ENCODE data around the gene FNIP2.
"Not testable (repeated sequence)": the region's sequence is repeated elsewhere in the genome, so short reads cannot be mapped to it uniquely, and the experiment has no call there.

The FNIP2 gene

DNA sequence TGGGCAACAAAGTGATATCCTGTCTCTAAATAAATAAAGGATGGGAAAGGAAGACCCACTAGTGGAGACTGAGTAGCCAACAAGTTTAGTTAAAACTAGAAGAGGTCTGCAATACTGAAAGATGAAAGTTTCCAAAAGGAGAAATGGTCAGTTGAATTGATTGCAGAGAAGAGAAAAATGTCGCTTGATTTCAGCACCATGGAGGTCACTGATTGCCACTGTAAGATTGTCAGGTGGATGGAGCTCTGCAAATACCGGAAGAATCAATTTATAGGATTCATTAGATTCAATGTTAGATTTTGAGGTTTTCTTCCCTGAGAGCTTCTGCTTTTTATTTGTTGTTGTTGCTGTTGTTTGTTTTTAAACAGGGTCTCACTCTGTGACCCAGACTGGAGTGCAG is 5.4 kb upstream of the FNIP2 start:
- no peak for DNase-seq

DNA sequence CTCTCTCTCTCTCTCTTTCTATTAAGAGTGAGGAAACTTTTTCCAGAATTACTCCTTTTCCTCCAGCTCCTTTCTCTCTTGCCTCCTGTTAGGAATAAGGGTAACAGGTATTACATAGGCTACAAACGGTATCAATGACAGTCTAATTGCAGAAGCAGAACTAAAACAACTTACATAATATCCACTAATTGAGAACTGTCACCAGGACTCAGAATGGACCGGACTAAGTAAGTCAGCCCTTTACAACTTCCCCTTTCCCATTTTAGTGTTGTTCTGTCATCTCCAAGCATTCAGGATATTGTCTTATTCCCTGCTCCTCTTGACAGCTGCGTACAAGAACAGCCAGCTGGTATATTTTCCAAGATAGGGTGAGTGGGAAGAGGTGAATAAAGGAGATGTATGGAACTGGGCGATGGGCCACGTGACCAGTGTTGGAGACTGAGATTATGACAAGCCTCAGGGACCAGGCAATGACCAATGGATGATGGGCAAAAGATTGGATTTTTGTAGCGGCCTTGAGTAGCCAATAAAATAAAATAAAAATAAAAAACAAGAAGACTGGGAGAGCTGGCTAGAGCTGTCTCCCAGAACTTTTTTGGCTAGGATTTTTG is 2.3 kb upstream of the FNIP2 start:
- DNase-seq: no peak

DNA sequence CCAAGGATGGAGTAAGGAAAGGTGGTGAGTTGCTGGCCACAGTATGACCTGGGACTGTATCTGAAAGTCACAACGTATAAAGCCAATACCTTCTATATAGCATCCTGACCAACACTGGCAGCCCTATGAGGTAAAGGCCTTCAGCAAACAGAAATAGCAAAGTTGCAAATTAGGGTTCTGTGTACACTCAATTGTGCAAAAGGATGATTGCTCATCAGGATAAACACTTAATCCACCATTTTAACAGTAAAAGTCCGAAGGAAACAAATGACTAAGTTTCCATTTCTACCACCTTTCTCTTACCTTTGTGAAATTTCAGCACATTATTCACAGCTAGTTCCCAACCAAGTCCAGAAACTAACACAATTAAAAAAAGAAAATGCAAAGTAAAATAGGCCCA is 1.4 kb upstream of the FNIP2 start:
- no peak for DNase-seq

DNA sequence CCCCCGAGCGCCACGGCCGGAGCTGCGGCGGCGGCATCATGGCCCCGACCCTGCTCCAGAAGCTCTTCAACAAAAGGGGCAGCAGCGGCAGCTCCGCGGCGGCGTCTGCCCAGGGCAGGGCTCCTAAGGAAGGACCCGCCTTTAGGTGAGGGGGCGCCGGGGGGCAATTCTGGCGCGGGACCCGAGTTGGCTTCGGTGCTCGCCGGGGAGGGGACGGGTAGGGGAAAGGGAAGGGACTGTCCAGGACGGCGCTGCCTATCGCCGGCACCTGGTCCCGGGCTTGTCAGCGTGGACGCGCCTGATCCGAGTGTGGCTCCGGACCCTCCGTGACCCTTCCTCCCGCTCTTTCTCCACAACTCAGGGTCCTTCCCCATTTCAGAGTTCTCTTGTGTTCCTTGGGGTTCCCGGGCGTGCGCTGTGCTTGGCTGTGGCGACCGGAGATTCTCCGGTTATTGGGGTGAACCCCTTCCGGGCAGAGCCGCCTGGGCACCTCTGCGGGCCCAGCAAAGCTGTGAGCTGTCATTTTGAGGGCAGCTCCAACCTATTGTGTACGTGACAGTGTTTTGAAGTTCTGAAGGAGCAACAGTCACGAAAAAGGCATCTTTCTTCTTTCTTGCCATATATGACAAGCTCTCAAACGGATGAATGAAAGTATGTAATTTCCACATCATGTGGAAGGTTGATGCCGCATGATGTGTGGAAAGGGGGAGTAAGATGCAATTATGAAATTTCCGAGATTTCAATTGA is 522 bp downstream of the FNIP2 start:
- peak; percentile 8 for DNase-seq

DNA sequence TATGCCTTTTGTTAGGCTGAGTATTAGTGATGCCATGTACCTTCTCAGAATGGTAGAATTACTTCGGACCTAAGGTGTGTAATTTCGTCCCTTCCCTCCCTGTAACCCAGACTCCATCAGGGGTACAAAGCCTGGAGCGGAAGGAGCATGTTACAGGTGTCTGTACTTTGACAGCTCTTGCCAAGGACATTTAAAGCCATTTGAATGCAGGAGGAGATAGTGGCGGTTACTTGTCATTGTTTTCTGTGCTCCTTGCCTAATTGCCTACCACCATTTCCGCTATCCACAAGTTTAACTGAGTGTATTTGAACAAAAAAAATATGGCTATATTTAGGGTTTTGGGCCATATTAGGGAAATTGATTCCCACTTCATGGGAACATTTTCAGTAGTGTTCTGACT is 1.8 kb downstream of the FNIP2 start:
- DNase-seq: no peak

DNA sequence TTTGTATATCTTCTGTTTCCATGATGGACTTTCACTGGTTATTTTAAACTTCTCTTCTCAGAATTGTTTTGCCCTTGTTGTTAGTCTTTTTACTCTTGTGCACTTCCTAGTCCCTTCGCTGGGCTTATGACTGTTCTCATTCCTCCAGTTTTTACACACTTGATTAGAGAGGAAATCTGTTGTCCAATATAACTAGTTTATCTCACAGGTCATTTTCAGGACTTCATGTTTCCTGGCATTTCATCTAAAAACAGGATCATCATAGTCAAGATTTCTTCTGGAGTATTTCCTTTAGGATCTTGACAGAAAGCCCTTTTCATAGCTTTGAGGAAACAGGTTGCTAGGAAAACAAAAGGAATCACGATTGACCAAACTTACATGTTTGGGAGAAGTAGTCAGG is 3.0 kb downstream of the FNIP2 start:
- no peak for DNase-seq

DNA sequence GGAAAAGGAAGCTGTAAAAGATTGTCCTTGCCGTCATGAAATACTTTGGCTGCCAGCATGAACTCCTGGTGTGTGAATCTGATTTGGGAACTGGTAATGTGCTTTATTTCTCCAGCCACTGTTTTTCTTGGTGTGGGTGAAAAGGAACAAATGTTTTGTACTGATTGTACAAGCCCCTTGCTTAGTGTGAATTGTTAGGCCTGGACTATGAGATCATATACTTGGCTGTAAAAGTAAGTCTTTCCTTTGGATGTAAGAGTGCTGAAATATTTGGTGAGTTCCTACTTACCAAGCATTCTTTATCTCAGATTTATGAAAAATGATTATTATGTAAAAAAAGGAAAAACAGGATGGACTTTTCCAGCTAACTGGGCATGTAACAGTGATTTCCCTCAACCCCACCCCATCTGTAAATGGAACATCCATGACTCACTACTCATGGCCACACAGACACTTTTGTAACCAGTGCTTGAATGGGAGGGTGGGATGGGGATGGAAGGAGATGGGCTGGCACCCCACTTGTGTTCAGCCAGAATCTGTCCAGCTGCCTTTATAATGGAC is 6.3 kb downstream of the FNIP2 start:
- no peak for DNase-seq

DNA sequence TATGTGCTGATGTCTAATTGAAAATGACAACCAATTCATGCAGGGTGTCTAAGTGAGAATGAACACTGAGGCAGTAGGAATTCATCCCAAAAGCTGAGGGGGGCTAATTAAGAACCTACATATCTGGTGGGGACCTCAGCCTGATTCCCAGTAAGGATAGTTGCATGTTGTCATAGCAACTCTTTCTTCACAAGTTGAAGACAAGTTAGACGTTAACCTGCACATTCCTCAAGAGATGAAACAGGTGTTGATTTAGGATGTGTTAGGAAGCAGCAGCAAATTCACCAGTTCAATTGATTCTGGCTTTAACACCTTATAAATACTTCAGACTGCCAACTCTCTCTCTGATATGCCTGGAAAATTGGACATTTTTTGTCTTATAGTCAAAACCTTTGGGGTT is 7.3 kb downstream of the FNIP2 start:
- no peak for DNase-seq

DNA sequence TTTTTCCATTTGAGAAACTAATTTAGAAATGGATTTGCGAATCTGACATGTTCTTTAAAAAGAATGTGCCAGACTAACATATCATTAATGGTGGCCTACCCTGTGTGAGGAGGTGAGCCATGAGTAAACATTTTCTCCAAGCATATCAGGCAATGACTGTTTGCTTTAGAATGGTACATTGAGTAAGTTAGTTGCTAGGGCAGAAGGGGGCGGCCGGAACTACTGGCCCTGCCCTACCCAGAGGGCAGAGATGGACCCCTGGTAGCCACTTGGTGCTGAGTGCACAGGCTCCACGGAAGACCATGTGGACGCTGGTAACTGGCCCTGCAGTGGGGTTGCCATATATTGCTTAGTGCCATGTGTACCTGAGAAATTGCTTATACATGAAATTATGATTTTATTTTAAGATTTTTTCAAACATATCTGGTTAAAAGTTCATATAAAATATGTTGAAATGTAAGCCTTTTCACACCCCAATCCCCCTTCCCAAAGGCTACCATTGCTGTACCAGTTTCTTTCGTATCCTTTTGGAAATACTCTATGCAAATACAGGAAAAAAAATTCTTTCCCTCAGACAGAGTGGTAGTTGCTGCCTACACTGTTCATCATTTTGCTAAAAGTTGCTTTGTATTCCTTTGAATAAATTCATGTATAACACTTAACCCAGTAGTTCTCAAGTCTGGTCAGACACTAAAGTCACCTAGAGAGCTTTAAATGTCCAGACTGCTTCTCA is 8.8 kb downstream of the FNIP2 start:
- DNase-seq: no peak

DNA sequence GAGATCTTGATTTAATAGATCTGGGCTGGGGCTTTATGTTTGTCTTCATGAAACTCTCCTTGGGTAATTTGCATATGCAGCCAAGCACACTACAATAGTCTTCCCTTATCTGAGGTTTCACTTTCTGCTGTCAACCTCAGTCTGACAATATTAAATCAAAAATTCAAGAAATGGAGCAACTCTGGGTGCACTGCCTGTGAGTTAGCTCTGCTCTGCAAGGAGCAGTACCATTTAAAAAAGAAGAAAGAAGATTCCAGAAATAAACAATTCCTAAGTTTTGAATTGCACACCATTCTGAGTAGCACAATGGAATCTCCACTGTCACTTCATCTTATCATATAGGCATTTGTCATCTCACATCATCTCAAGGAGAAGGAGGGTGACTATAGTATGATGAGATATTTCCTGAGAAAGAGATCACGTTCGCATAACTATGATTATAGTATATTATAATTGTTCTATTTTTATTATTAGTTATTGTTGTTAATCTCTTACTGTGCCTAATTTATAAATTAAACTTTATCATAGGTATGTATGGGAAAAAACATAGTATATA is 9.4 kb downstream of the FNIP2 start:
- DNase-seq: no peak

DNA sequence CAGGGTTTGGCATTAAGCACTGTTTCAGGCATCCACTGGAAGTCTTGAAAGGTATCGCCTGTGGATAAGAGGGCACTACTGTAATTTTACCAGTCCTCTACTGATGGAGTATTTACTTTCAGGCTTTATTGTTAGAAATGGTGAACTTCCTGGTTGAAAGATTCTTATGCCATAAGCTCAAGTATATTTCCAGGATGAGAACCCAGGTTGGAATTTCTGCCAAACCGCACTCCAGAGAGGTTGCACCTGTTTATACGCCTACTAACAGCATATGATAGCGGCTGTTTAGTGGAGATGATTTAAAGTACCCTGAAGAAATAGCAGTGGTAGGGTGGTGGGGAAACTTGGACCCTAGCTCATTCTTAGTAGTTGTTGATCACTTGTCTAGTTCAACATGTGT is 9.9 kb downstream of the FNIP2 start:
- no peak for DNase-seq

DNA sequence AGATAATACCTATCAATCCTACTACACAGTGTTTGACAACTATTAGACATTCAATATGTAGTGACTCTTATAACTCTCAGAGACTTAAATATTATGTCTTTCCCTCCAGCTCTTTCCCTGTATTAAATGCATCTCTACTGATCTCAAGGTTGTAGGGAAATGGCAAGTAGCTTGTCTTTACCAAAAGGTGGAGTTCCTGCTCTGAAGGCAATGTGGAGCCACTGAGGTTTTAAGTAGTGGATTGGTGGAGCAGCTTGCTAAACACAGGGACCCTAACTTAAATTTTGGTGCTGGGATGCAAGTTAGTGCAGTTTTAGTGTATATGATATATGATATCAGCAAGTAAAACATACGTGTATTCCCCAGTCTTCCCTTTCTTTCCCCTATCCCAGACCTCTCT is 13.1 kb downstream of the FNIP2 start:
- DNase-seq: no peak

DNA sequence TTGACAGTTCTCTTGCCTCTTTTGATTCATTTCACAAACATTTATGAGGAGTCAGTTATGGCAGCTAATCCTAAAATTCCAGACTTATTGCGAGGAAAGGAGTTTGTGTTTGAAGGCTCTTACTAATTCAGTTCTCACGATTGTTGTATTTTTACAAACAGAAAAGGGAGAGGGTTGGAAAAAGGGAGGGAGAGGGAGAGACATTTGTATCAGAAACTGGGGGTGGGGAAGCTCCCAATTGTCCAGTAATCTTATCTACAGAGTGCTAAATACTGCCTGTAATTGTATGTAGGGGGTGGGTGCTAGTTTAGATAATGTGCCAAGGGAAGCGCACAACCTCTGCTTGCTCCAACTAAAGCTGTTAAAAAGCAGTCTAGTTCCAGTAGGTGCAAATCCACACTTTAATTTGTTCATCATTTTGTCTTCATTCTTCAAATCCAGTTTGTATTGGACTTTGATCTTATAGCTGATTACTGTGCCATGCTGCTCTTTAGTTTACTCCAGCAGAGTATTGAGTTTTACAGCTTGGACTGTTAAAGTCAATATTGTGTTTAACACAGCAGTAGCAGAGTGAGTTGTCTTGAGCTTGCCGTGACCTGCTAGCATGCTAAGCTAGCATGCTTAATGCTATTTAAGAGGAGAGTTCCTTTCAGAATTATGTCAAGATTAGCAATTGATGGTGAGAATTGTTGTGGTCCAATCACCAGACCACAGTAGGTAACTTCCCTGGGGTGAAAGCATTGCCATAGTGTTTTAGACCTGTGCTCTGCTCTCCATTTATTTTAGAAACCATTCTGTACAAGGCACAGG is 13.9 kb downstream of the FNIP2 start:
- no peak for DNase-seq

DNA sequence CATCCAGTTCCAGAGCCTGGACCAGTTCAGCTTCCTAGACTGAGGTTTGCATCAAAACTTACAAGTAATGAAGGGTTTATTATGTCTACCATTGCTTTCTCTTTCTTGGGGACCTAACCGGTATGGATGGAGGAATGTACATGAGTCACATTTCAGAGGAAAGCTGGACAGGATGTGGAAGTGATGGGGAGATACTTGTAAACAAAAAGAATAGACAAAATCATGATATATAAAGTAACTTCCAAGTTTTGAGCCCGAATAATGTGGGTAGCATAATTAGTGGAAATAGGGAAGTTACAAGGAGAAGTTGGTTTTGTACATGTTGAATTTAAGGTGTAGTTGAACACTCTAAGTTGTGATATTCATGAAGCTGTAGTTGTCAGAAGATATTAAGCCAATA is 15.0 kb downstream of the FNIP2 start:
- DNase-seq: no peak

DNA sequence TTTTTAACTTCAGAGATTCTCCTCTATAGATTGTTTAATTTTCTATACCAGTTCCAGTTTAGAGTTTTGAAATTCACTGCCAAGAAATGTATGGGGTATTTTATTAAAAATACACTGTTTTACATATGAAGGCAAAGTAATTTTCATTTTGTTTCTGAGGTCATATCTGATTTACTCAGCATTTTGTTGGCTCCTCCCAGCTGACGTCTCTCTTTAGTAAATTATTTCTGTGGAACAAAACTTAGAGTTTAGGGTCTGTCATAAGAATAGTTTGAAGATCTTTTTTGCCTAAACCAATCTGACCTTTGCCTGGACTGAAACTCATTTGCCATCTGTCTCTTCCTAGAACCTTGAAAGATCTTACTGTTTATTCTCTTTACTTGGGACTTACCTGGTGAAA is 16.9 kb downstream of the FNIP2 start:
- DNase-seq: no peak

DNA sequence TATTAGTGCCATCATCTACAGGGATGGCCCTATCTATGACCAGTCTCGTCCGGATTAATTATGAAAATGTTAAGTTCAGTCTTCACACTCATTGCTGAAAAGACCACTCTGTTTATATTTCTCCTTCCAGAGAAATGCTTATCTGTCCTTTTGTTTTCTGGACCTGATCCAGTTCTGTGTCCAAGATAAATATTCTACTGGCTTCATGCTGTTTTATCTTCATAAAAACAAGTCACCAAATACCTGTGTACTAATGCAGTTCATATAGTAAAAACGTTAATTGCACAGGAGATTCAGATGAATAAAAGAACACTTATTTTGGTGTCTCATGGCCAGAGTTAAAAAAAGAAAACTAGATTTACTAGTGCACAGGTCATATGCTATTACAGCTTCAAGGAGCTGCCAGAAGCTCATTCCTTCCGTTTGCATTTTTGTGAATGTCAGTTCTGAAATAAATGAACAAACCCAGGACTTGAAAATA is 17.3 kb downstream of the FNIP2 start:
- DNase-seq: no peak

DNA sequence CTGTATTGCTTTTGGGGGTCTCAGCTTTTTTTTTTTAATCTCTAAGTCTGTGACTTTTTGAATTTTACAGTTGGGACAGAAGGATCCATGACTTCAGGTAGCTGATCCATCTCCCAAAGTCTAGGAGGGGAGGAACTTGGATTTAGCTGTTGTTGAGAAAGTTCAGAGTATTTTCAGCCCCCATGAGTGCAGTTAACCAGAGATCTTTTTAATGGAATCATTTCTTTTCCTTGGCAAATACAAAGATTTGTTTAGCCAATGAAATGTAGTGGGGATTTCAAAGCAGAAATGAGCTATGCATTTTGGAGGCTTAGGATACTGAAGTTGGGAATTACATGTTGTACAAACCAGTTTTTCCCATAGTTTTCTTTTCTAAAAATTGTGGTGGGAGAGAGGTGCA is 18.1 kb downstream of the FNIP2 start:
- no peak for DNase-seq

DNA sequence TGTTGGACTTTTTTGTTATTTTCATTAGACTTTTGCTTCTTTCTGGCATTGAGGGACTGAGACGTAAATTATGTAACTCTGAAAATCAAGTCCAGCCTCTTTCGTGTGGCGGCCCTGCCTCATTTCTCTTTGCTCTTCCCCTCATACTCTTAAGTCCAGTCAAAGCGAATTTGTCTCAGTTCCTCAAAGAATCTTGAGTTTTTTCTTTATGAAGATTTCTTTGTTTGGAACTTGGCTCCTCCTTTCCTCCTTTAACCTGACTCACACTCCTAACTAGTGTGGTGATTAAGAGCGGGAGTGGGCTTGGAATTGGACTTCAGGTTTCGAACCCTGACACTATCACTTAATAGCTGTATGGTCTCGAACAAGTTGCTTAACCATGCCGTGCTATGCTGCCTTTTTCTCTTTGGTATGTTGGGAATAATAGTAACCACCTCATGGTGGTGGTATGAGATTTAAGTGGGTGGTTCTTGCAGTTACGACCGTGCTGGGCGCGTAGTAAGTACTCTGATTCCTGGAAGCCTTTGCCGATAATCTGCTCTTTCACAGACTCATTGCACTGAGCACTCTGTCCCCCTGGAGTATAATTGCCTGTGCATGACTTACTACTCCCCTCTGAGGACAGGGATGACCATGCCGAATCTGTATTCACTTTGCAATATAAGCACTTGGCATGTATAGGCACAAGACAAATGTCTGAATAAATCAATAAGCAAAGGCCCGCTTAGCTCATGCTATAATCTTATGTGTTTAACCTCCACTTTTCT is 19.1 kb downstream of the FNIP2 start:
- no peak for DNase-seq

DNA sequence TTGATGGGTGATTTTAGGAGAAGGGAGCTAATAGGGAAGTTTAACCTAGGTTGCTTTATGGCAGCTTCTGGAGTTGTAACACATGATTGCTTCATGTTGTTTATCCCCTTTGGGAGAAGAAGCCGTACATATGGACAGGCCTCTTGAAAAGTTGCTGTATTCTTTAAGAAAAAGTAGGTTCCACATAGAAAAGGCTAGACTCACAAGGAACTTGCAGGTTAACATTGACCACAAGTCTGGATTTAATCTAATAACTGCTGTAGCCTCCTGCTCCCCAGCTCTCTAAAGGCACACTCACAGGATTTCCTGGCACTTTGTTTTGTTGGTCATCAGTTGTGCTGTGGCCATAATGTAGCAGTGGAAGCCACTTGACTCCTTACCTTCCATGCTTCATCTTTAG is 19.7 kb downstream of the FNIP2 start:
- no peak for DNase-seq

DNA sequence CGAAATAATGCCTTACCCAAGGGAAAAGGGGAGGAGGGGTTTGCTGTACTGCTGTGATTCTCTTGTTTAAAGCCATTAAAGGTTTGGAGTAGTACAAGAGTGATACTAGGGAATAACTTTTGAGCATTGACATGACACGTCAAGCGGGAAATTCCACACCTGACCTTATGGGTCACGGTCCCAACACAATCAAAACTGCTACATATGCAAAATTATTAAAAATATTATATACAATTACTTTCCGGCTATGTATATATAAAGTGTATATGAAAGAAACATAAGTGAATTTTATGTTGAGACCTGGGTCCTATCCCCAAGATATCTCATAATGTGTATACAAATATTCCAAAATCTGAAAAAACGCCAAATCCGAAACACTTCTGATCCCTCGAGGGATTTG is 21.0 kb downstream of the FNIP2 start:
- no peak for DNase-seq

DNA sequence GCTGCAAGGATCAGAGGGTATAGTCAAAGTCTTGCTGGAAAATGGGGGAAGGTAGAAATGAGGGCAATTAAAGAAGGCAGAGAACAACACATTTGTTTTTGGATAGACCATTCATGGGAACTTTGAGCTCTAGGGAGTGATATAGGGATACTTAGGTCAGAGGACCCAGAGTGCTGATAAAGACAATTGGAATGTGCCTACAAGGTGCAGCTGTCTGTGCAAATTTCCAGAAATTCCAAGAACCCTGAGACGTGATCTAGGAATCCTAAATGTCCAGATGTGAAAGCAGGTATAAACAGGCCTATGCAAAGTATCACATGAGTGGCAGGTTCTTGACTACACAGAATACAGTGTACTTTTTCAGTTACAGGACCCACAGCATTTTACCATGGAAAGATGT is 24.2 kb downstream of the FNIP2 start:
- DNase-seq: no peak

DNA sequence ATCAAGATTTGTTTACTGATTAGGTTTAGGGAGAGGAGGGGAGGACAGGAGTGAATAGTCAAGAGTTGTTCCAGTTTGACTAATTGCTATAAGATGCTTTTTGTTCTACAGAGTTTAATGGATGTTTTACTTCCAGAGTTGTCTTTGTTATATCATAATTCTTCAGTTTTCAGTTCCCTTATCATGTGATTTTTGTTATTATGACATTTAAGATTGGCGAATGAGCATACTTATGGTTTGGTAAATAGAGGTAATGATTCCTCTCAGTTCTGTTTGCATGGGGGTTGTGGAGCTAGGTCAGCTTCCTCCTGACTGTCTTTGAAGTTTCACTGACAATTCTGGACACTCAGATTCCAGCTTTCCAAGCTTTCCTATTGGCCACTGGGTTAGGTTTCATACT is 24.6 kb downstream of the FNIP2 start:
- not testable (repeated sequence) for DNase-seq

Data from cortex of kidney (tissue), 1 donor.